GM06990 (cell line): ENCODE measurements around the gene PHACTR2.

Source experiments
- DNase-seq: peaks from one replicate; pipeline ENCODE4 v3.0.0-alpha.2; 2011; ENCODE audit not compliant: insufficient read length; ENCODE audit errors: extremely low read depth
- H3K27me3 ChIP-seq: replicated peaks from 2 replicates; pipeline ENCODE4 v1.6.0; 2011; ENCODE audit warnings: low read length; ENCODE audit not compliant: control insufficient read depth, insufficient read depth
- H3K36me3 ChIP-seq: 2 replicates; pipeline ENCODE4 v1.5.1; 2011; ENCODE audit warnings: low read length; ENCODE audit not compliant: control insufficient read depth, insufficient read depth
- H3K4me3 ChIP-seq: replicated peaks from 2 replicates; pipeline ENCODE4 v1.5.1; 2011; ENCODE audit warnings: low read depth, mild to moderate bottlenecking, control low read depth, low read length
- TF ChIP-seq, protein P1 (sequence below): IDR thresholded peaks from 2 replicates; pipeline ENCODE4 v1.5.1; 2011; ENCODE audit warnings: low read length, control low read depth, mild to moderate bottlenecking, inconsistent platforms; ENCODE audit not compliant: insufficient read depth, poor library complexity, severe bottlenecking

Gene PHACTR2

DNA sequence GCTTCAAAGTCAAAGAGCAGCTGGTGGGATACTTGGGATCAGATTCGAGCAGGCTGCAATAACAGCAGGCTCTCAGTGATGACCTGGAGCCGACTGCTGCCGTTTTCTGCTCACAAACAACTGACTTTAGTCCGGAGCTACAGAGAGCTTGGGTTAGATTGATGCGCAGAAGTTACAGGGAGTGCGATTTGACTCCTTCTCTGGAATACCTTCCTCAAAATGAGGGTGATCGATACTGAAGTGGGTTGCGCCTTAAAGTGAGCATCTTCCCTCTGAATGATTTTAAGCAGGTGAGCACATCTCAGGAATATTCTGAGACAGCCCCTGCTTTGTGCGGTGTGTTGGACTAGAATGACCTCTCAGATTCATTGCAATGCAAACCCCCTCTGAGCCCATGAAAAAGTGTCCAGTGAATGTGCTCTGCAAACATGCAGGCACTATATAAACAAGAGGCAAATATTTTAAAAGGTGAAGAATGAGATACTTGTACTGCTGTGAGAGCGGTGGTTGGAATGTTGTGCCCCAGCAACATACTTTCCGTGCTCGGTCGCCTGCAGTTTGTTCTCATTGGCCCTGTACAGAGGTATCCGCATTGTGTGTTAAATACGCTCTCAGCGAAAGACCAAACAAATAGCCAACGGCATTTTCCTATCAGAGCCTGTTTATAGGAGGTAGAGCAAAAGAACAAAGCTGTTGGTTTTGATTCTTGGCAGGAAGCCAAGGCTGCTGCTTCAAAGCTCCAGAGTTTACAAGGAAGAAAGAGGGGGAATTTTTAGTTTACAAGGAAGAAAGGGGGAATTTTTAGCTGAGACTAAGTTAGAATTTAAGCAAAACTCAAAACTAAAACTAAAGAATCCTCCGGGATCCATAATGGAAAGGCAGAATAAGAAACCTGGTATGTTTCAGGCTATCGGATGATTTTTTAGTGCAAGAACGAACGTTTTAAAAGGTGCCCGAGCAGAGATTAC, 67.7 kb downstream of the PHACTR2 start:
- Histone ChIP-seq H3K36me3 (no peaks in the 10 kb centered on the region), H3K27me3 (no peaks in the 10 kb centered on the region), H3K4me3 (no peak overlapping the region)
- no peak for DNase-seq
- TF ChIP-seq, protein P1, sequence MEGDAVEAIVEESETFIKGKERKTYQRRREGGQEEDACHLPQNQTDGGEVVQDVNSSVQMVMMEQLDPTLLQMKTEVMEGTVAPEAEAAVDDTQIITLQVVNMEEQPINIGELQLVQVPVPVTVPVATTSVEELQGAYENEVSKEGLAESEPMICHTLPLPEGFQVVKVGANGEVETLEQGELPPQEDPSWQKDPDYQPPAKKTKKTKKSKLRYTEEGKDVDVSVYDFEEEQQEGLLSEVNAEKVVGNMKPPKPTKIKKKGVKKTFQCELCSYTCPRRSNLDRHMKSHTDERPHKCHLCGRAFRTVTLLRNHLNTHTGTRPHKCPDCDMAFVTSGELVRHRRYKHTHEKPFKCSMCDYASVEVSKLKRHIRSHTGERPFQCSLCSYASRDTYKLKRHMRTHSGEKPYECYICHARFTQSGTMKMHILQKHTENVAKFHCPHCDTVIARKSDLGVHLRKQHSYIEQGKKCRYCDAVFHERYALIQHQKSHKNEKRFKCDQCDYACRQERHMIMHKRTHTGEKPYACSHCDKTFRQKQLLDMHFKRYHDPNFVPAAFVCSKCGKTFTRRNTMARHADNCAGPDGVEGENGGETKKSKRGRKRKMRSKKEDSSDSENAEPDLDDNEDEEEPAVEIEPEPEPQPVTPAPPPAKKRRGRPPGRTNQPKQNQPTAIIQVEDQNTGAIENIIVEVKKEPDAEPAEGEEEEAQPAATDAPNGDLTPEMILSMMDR: no peak

DNA sequence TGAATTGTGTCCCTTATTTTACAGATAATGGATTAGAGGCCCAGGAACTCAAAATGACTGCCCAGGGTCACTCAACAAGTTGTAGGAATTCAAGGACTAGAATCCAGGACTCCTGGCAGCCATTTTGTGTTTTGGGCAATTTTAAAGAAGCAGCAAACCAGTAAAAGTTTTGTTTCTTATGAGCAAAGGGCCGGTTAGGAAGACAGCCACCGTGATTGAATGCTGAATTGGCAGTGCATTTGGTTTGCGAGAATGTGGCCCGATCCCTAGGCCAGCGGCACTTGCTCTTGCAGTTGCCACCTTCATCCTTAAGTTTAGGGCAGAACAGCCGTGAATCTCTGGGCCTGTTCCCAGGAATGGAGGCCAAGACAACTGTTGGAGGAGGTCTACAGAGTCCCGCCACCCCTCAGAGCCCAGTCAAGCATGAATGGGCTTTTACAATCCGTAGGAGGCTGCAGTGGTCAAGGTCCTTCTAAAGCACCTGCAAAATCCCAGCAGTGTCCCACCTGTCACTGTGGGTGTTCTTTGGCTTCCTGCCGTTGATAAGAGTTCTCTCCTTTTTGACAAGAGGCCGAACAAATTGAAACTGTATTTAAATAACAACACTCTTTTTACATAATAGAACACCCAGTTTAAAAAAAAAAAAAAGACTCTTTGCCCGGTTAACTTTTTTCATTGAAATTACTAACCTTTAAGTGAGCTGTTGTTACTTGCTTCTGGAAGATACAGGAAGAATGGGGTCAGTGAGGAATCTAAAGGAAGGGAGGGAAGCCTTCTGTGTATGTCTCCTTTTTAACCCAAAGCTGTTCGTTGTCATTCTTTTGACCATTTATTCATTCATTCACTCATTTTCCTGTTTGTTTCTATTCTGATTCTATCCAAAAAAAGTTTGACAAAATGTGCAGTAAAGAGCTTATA, 68.7 kb downstream of the PHACTR2 start:
- no peak overlapping the region for H3K4me3 ChIP-seq
- no peaks in the 10 kb centered on the region for H3K27me3 ChIP-seq
- H3K36me3 ChIP-seq: no peaks in the 10 kb centered on the region
- no peak for DNase-seq
- TF ChIP-seq, protein P1: no peak

DNA sequence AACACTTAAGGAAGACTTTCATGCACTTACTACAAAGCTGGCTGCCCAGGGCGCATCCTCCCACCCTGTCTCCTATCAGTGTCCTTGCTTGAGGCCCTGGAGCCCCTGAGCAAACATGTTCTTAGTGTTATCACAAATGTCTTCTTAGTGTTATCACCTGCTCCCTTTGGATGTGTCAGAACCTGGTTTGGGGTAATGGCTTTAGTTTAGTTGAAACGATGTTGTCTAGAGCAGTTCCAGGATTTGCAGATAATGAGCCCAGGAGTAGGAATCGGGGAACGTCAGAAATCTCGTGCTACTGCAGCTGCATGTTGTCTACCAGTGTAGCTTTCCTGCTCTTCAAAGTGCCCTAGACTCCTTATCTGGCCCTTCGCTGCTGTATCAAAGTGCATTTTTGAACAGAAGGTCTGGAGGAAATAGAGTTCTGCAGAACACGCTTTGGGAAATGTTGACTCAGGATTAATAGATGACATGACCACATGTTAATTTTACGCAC, 69.6 kb downstream of the PHACTR2 start:
- TF ChIP-seq, protein P1: no peak
- H3K36me3 ChIP-seq: no peaks in the 10 kb centered on the region
- DNase-seq: no peak
- no peak overlapping the region for H3K4me3 ChIP-seq
- no peaks in the 10 kb centered on the region for H3K27me3 ChIP-seq

DNA sequence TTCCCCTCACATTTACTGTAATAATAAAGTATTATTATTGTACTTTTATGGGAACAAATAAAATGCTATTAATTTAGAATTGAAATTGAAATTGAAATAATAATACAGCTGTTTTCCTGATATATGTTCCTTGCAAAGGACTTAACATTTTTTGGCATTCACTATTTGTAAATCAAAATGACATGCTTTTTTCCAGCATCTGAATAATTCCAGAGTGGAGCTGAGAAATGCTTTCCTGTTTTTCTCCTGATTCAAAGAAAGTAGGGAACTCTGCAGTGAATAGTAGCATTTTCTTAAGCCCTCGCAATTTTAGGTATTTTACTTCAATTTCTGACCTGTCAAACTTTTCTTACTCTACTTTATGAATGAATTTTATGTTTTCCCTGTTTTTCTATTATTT, 72.1 kb downstream of the PHACTR2 start:
- Histone ChIP-seq H3K27me3 (no peaks in the 10 kb centered on the region), H3K4me3 (no peak overlapping the region), H3K36me3 (no peaks in the 10 kb centered on the region)
- DNase-seq: no peak
- TF ChIP-seq, protein P1: no peak

DNA sequence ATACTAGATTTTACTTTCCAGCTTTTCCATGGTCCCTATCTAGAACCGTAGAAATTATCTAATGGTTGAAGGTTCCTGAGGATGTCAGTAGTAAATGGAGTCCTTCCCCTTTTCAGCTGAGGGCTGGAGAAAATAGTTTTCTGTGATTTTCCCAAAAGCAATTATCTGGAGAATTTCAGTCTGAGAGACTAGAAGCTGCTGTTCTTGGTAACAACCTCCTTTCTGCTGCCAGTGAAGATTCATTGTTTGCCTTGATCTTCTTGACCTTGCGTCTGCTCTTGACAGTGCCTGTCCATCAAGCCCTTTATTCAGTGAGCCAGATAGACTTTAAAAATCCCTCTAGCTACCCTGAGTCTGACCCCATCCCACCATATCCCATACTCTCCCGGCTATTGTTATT, 73.1 kb downstream of the PHACTR2 start:
- Histone ChIP-seq H3K4me3 (no peak overlapping the region), H3K36me3 (no peaks in the 10 kb centered on the region), H3K27me3 (no peaks in the 10 kb centered on the region)
- no peak for DNase-seq
- TF ChIP-seq, protein P1: no peak
